ENCODE measurements around the gene NPIPB2. TPM values are rescaled to one million over a fixed set of nuclear protein-coding genes. Genes with fewer than 3 reads are reported as not detected.

NPIPB2 gene
- total and polyA plus RNA-seq, 10 of the 15 experiments (the other 5 are each of a cell fraction or from before 2014, with no cell fraction given) = 1.9 to 29.3 (median 10.8) TPM

DNA sequence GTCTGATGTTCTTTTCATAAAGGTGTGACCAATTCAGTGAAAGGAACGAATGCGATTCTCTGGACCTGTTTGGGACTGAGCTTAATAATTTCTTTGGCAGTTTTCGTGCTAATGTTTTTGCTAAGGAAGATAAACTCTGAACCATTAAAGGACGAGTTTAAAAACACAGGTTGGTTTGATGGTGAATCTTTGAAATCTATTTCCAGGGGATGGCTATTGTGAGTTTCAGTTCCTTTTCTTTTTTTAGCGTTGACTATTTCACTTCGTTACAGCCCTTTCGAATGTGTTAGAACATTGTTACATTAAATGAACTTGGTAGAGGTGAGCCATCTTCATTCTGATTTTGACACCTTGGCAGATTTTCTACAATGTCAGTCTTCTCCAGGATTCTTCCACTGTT, 24.3 kb upstream of the NPIPB2 start (continued):
- TF ChIP-seq, protein P1, sequence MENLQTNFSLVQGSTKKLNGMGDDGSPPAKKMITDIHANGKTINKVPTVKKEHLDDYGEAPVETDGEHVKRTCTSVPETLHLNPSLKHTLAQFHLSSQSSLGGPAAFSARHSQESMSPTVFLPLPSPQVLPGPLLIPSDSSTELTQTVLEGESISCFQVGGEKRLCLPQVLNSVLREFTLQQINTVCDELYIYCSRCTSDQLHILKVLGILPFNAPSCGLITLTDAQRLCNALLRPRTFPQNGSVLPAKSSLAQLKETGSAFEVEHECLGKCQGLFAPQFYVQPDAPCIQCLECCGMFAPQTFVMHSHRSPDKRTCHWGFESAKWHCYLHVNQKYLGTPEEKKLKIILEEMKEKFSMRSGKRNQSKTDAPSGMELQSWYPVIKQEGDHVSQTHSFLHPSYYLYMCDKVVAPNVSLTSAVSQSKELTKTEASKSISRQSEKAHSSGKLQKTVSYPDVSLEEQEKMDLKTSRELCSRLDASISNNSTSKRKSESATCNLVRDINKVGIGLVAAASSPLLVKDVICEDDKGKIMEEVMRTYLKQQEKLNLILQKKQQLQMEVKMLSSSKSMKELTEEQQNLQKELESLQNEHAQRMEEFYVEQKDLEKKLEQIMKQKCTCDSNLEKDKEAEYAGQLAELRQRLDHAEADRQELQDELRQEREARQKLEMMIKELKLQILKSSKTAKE (IDR thresholded peaks at IDR 0.05; ENCODE audit: low read depth, poor library complexity, severe bottlenecking) = peak; percentile 93
- peak; percentile 86; the same call in 1 of the 2 replicates for TF ChIP-seq DPF2 (IDR thresholded peaks at IDR 0.05)
- TF ChIP-seq CTCF (IDR thresholded peaks at IDR 0.05 in 2 of 3, conservative IDR thresholded peaks at IDR 0.05 in 1 of 3; ENCODE audit: control insufficient read depth in 2 of 3, extremely low read depth in 1 of 3, insufficient read depth in 1 of 3, low read depth in 3 of 3, low read length in 3 of 3) = no peak
- TF ChIP-seq CHD1 (IDR thresholded peaks at IDR 0.05; ENCODE audit: low read depth, low read length) = no peak
- no peak for TF ChIP-seq SMC3 (IDR thresholded peaks at IDR 0.05; ENCODE audit: borderline replicate concordance, low read length)
- TF ChIP-seq TCF12 (IDR thresholded peaks at IDR 0.05; ENCODE audit: low read depth, low read length) = 0 out of 2 replicates have a peak, but pooled peaks have one; percentile 47
- TF ChIP-seq TARDBP (IDR thresholded peaks at IDR 0.05; ENCODE audit: borderline replicate concordance) = no peak
- TF ChIP-seq, protein P2, sequence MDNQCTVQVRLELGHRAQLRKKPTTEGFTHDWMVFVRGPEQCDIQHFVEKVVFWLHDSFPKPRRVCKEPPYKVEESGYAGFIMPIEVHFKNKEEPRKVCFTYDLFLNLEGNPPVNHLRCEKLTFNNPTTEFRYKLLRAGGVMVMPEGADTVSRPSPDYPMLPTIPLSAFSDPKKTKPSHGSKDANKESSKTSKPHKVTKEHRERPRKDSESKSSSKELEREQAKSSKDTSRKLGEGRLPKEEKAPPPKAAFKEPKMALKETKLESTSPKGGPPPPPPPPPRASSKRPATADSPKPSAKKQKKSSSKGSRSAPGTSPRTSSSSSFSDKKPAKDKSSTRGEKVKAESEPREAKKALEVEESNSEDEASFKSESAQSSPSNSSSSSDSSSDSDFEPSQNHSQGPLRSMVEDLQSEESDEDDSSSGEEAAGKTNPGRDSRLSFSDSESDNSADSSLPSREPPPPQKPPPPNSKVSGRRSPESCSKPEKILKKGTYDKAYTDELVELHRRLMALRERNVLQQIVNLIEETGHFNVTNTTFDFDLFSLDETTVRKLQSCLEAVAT (IDR thresholded peaks at IDR 0.05) = 0 out of 2 replicates have a peak, but pooled peaks have one; percentile 75
- TF ChIP-seq FOS (IDR thresholded peaks at IDR 0.05; ENCODE audit: borderline replicate concordance, extremely low read depth, insufficient read length) = no peak
- peak; percentile 55; the same call in 1 of the 2 replicates for TF ChIP-seq CHD2 (IDR thresholded peaks at IDR 0.05; ENCODE audit: borderline replicate concordance, low read depth, low read length)
- peak; percentile 90 for TF ChIP-seq MEF2B (IDR thresholded peaks at IDR 0.05; ENCODE audit: partially characterized antibody, poor library complexity, severe bottlenecking)
- peak; percentile 77; the same call in 1 of the 2 replicates for TF ChIP-seq FOXM1 (IDR thresholded peaks at IDR 0.05; ENCODE audit: low read depth, low read length)
- peak; percentile 84 for TF ChIP-seq ATF2 (IDR thresholded peaks at IDR 0.05; ENCODE audit: low read length)
- no peak for TF ChIP-seq KLF5 (IDR thresholded peaks at IDR 0.05; ENCODE audit: partially characterized antibody)
- peak; percentile 45; the same call in 1 of the 2 replicates for TF ChIP-seq PAX8 (IDR thresholded peaks at IDR 0.05)
- TF ChIP-seq PKNOX1 (IDR thresholded peaks at IDR 0.05) = peak; percentile 31; the same call in 1 of the 2 replicates
- TF ChIP-seq, protein P3, sequence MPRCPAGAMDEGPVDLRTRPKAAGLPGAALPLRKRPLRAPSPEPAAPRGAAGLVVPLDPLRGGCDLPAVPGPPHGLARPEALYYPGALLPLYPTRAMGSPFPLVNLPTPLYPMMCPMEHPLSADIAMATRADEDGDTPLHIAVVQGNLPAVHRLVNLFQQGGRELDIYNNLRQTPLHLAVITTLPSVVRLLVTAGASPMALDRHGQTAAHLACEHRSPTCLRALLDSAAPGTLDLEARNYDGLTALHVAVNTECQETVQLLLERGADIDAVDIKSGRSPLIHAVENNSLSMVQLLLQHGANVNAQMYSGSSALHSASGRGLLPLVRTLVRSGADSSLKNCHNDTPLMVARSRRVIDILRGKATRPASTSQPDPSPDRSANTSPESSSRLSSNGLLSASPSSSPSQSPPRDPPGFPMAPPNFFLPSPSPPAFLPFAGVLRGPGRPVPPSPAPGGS (IDR thresholded peaks at IDR 0.05; ENCODE audit: borderline replicate concordance, insufficient read depth, low read depth, low read length, poor library complexity, severe bottlenecking) = no peak
- no peak for TF ChIP-seq E2F4 (IDR thresholded peaks at IDR 0.05; ENCODE audit: low read depth, low read length)
- TF ChIP-seq GABPA (IDR thresholded peaks at IDR 0.05; ENCODE audit: low read depth) = 0 out of 2 replicates have a peak, but pooled peaks have one; percentile 29

Data from GM12878 (cell line).